ENCODE data around the gene FRMD5.

The FRMD5 gene

DNA sequence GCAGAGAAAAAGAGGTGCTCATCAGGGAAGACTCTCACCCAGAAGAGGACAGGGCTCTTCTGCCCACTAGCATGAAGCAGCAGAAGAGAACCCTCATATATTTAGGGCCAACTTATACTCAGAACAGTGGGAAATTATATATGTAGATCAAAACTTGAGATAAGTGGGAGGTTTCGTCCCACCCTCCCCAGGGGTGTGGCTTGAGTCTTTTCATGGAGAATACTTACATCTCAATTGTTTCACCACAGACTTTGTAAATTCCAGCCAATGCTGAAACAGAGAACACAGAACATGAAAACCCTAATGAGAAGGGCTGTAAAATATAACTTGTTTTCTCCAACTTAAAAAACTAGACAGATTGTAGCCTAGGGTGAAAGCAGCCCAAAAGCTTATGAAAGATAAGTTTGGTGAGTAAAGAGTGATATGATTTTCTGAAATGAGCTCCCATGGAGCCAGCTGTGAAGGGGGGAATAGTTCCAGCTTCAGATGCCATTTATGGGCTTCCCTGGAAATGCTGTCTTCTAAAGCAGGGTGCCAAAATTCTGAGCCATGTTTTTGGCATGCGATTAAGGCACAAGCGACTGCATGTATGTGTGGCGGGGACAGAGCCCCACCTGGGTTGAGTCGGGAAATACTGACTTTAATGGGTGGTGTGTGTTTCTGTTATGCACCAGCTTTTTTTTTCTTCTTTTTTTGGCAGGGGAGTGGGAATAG is 275.4 kb downstream of the FRMD5 start:
- Histone ChIP-seq H3K27ac (ENCODE audit: low read length) (no peak overlapping the region), H3K36me3 (ENCODE audit: control insufficient read depth, low read depth, low read length) (no peaks in the 10 kb centered on the region), H3K27me3 (ENCODE audit: control insufficient read depth, insufficient read depth, low read length) (no peaks in the 10 kb centered on the region), H3K4me1 (ENCODE audit: control insufficient read depth, low read depth, low read length) (peaks cover 21% of the 10 kb centered on the region), H3K9ac (ENCODE audit: low read length) (no peak overlapping the region), H3K9me3 (ENCODE audit: control insufficient read depth, low read depth, low read length) (no peaks in the 10 kb centered on the region), H3K4me3 (ENCODE audit: low read length) (no peak overlapping the region)

DNA sequence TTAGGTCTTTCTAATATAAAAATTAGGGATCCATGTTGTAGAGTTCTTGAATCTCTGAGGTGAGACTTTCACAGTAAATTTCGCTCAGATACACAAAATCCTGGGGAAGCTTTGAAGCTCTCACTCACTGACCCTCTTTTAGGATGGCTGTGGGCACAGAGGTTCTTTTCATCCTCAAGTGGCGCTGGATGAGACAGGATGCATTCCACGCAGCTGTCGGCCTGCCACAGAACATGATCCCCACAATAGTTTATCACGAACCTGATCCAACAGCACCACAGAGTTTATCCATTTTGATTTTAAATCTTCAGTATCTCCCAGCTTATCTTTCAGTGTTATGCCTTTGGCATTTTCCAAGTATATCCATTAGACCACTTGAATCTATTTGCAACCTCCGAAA is 276.4 kb downstream of the FRMD5 start:
- no peak overlapping the region for H3K27ac ChIP-seq (ENCODE audit: low read length)
- no peak overlapping the region for H3K9ac ChIP-seq (ENCODE audit: low read length)
- no peaks in the 10 kb centered on the region for H3K36me3 ChIP-seq (ENCODE audit: control insufficient read depth, low read depth, low read length)
- H3K4me1 ChIP-seq (ENCODE audit: control insufficient read depth, low read depth, low read length), result peaks cover 21% of the 10 kb centered on the region
- H3K27me3 ChIP-seq (ENCODE audit: control insufficient read depth, insufficient read depth, low read length), result no peaks in the 10 kb centered on the region
- no peak overlapping the region for H3K4me3 ChIP-seq (ENCODE audit: low read length)
- no peaks in the 10 kb centered on the region for H3K9me3 ChIP-seq (ENCODE audit: control insufficient read depth, low read depth, low read length)

DNA sequence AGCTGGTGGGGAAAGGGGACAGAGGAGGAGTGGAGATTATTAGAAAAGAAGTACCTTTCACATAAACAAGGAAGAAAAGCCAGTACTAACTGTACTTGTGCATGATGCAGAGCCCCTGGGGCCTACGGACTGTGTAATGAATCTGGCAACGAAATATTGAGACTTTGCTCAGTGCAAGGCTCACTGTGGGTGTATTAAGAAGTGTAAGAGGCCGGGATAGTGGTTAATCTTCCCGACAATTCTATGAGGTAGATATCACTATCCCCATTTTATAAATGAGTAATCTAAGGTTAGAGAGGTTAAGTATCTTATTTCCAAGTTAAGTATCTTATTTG is 278.8 kb downstream of the FRMD5 start:
- no peak overlapping the region for H3K27ac ChIP-seq (ENCODE audit: low read length)
- no peaks in the 10 kb centered on the region for H3K36me3 ChIP-seq (ENCODE audit: control insufficient read depth, low read depth, low read length)
- no peaks in the 10 kb centered on the region for H3K9me3 ChIP-seq (ENCODE audit: control insufficient read depth, low read depth, low read length)
- H3K4me3 ChIP-seq (ENCODE audit: low read length), result no peak overlapping the region
- H3K9ac ChIP-seq (ENCODE audit: low read length), result no peak overlapping the region
- H3K27me3 ChIP-seq (ENCODE audit: control insufficient read depth, insufficient read depth, low read length), result no peaks in the 10 kb centered on the region
- H3K4me1 ChIP-seq (ENCODE audit: control insufficient read depth, low read depth, low read length), result peaks cover 18% of the 10 kb centered on the region

DNA sequence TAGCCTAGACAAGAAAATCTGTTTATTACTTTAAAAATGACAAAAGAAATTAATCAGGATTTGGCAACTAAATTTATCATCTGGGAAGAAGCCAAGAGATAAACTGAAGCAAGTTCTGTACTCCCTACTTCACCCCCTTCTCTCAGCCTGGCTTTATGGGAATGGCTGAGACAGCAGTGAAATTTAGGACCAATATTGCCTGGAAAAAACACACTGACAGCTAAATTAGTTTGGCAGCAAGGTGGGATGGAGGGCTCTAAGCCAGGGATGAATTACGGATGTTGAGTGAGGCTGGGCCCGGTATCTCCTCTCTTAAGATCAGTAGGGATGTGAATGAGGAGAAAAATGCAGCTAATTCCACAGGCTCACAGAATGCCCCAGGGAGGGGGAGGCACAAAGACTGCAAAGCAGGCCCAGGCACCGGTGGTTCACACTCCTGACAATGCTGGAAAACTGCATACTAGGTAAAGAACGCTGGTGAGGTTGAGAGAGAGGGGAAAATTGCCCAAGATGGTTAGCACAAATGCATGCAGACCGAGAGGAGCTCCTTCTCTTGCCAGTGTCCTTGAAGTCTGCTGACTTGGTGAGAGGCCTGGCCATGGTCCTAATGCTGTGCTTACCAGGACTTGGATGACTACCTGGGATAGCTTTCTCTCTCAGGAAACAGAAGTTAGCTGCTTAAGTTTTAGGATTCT is 279.3 kb downstream of the FRMD5 start:
- Histone ChIP-seq H3K4me3 (ENCODE audit: low read length) (no peak overlapping the region), H3K4me1 (ENCODE audit: control insufficient read depth, low read depth, low read length) (peaks cover 13% of the 10 kb centered on the region), H3K9ac (ENCODE audit: low read length) (no peak overlapping the region), H3K9me3 (ENCODE audit: control insufficient read depth, low read depth, low read length) (no peaks in the 10 kb centered on the region), H3K27ac (ENCODE audit: low read length) (no peak overlapping the region), H3K27me3 (ENCODE audit: control insufficient read depth, insufficient read depth, low read length) (no peaks in the 10 kb centered on the region), H3K36me3 (ENCODE audit: control insufficient read depth, low read depth, low read length) (no peaks in the 10 kb centered on the region)

DNA sequence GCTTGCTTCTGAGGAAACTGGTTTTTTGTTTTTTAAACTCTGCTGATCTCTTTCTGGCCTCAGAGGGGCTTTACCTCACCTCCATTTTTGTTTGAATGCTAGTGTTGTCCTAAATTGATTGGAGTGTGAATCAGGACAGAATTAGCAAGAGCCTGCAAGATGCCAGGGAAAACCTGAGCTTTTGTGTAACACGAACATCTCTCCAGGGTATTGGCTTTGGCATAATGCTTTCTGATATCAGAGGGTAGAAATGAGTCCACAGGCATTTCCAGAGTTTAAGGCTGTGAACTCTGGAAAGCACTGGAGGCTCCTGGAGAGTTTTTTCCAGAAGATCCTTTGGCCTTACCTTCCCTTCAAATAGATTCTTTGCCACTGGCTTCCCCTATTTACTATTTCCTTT is 281.1 kb downstream of the FRMD5 start:
- Histone ChIP-seq H3K4me3 (ENCODE audit: low read length) (no peak overlapping the region), H3K27ac (ENCODE audit: low read length) (no peak overlapping the region), H3K36me3 (ENCODE audit: control insufficient read depth, low read depth, low read length) (no peaks in the 10 kb centered on the region), H3K27me3 (ENCODE audit: control insufficient read depth, insufficient read depth, low read length) (no peaks in the 10 kb centered on the region), H3K9ac (ENCODE audit: low read length) (no peak overlapping the region), H3K4me1 (ENCODE audit: control insufficient read depth, low read depth, low read length) (no peaks in the 10 kb centered on the region), H3K9me3 (ENCODE audit: control insufficient read depth, low read depth, low read length) (no peaks in the 10 kb centered on the region)

DNA sequence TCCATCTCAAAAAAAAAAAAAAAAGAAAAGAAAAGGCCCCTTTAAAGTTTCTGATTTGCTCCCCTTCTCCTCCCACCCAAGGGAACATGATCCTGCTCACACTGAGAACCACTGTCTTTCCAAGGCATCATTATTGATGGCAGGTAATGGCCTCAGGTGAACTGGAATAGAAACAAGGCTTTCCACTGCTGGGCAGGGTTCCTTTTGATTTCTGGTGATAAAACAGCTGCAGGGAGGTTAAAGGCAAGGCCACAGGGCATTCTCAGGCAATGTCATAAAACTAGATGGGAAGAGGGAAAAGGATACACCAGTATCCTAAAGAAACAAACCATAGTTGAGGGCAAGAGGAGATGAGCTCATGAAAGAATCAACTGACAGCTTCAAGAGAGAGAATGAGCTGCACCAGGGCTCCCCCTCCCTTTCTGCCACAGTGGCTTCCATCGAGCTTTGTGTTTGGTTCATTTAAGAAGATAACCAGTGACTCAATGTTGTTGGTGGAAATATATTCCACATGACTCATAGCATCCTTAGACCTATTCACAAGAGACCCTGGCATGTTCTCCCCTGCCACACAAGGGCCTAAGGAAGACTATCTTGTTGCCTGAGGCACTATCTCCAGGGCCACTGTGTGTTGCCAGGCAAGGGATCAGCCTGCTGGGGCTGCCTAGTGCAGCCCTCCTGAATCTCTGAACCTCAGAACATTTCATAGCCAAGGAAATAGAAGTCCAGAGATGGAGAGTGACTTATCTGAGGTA is 281.9 kb downstream of the FRMD5 start:
- Histone ChIP-seq H3K9me3 (ENCODE audit: control insufficient read depth, low read depth, low read length) (no peaks in the 10 kb centered on the region), H3K27ac (ENCODE audit: low read length) (no peak overlapping the region), H3K36me3 (ENCODE audit: control insufficient read depth, low read depth, low read length) (no peaks in the 10 kb centered on the region), H3K9ac (ENCODE audit: low read length) (no peak overlapping the region), H3K27me3 (ENCODE audit: control insufficient read depth, insufficient read depth, low read length) (no peaks in the 10 kb centered on the region), H3K4me3 (ENCODE audit: low read length) (no peak overlapping the region), H3K4me1 (ENCODE audit: control insufficient read depth, low read depth, low read length) (no peaks in the 10 kb centered on the region)

DNA sequence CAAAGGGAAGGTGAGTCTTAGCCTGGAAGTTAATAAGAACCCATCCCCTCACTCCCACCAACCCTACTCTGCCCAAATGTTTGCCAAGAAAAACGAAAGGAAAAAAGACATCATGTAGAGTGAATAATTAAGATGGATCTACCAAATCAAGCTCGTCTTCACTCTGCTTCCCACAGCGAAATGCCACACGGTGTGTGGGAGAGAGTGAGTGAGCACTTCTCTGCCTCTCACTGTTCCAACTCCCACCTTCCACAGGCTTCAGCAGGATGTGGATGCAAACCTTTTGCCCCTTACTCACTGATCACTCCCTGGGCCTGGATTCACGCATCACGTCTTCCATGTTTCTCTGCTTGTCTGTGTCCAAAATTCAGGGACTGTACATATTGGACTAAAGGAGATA is 282.9 kb downstream of the FRMD5 start:
- H3K4me3 ChIP-seq (ENCODE audit: low read length), result no peak overlapping the region
- H3K9me3 ChIP-seq (ENCODE audit: control insufficient read depth, low read depth, low read length), result no peaks in the 10 kb centered on the region
- H3K36me3 ChIP-seq (ENCODE audit: control insufficient read depth, low read depth, low read length), result no peaks in the 10 kb centered on the region
- H3K9ac ChIP-seq (ENCODE audit: low read length), result no peak overlapping the region
- no peaks in the 10 kb centered on the region for H3K27me3 ChIP-seq (ENCODE audit: control insufficient read depth, insufficient read depth, low read length)
- H3K4me1 ChIP-seq (ENCODE audit: control insufficient read depth, low read depth, low read length), result no peaks in the 10 kb centered on the region
- H3K27ac ChIP-seq (ENCODE audit: low read length), result no peak overlapping the region

DNA sequence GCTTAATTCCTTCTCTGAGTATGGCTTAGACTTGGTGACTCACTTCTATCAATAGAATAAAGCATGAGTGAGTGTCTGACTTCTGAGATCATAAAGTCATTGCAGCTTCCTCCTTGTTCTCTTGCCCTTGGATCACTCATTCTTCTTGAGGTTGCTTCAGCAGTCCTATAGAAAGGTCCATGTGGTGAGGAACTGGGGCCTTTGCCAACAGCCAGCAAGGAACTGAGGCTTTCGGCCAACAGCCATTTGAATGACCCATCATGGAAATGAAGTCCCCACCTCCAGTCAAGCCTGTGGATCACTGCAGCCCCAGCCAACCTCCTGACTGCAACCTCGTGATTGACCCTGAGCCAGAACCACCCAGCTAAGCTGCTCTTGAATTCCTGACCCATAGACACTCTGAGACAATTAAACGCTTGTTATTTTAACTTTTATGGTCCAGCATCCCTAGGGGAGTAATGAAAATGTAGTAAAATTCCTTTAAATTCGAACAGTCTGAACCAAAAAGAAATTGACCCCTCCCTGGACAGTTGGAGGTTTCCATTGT is 283.8 kb downstream of the FRMD5 start:
- Histone ChIP-seq H3K9me3 (ENCODE audit: control insufficient read depth, low read depth, low read length) (no peaks in the 10 kb centered on the region), H3K27me3 (ENCODE audit: control insufficient read depth, insufficient read depth, low read length) (no peaks in the 10 kb centered on the region), H3K27ac (ENCODE audit: low read length) (no peak overlapping the region), H3K4me1 (ENCODE audit: control insufficient read depth, low read depth, low read length) (no peaks in the 10 kb centered on the region), H3K9ac (ENCODE audit: low read length) (no peak overlapping the region), H3K36me3 (ENCODE audit: control insufficient read depth, low read depth, low read length) (no peaks in the 10 kb centered on the region), H3K4me3 (ENCODE audit: low read length) (no peak overlapping the region)

DNA sequence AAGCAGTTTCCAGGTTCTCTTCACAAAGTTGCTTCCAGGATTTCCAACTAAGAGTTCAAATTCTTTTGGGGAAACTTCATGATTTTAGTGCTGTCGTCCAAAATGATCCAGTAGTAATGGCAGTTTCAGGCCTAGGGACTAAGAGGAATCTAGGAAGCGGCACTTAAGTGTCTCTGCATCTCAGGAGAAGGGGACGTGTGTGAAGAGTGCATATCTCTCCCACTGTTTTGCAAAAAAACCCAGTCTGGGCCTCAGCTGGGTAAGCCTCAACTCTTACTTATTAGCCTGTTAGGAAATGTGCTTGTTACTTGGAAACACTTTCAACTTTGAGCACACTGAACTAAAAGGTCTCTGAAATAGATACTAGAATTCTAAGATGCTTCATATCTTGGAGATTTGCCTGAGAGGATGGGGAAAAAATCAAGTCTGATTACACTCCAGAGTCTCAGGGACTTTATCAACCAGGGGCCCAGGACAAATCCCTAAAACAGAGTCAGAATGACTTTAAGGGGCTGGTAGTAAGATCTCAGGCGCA is 286.5 kb downstream of the FRMD5 start:
- Histone ChIP-seq H3K4me3 (ENCODE audit: low read length) (no peak overlapping the region), H3K36me3 (ENCODE audit: control insufficient read depth, low read depth, low read length) (peaks cover 4% of the 10 kb centered on the region), H3K9ac (ENCODE audit: low read length) (no peak overlapping the region), H3K4me1 (ENCODE audit: control insufficient read depth, low read depth, low read length) (peaks cover 4% of the 10 kb centered on the region), H3K27me3 (ENCODE audit: control insufficient read depth, insufficient read depth, low read length) (no peaks in the 10 kb centered on the region), H3K27ac (ENCODE audit: low read length) (no peak overlapping the region), H3K9me3 (ENCODE audit: control insufficient read depth, low read depth, low read length) (no peaks in the 10 kb centered on the region)

DNA sequence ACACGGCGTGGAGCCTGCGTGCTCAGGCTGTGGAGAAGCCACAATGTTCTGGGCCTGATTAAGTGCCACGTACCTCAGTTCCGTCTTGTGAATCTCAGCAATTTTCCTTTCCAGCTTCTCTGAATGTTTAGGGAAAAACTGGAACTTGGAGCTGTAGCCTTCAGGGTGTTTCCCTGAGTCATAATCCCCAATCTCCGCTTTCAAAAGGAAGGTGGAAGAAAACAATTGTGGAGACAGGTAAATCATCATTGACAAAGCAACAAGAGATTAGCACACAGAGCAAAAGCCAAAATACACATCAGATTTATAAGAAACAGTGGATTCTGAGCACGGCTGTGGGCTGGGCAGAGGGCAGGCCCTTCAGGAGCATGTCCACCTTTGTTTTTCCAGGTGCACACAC is 289.3 kb downstream of the FRMD5 start:
- Histone ChIP-seq H3K4me3 (ENCODE audit: low read length) (no peak overlapping the region), H3K9me3 (ENCODE audit: control insufficient read depth, low read depth, low read length) (no peaks in the 10 kb centered on the region), H3K9ac (ENCODE audit: low read length) (no peak overlapping the region), H3K27me3 (ENCODE audit: control insufficient read depth, insufficient read depth, low read length) (no peaks in the 10 kb centered on the region), H3K4me1 (ENCODE audit: control insufficient read depth, low read depth, low read length) (peaks cover 8% of the 10 kb centered on the region), H3K27ac (ENCODE audit: low read length) (no peak overlapping the region), H3K36me3 (ENCODE audit: control insufficient read depth, low read depth, low read length) (peaks cover 4% of the 10 kb centered on the region)

DNA sequence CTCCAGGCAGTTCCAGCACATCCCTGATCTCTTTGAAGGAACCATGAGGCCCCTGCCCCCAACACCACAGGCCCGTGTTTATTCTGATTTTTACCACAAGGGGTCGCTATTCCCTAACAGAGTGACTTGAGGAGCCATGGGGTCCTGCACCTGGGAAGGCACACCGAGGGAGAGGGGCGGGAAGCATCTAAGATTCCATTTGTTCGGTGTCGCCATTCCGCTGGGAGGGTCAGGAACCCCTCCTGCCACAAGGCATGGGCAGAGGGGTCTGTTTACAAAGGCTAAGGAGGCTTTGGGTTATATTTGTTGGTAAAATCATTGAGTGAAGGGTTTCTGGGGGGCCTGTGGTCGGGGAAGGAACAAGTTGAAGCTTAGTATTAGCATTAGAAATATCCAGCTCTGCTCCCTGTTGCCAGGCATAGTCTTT is 291.2 kb downstream of the FRMD5 start:
- Histone ChIP-seq H3K9me3 (ENCODE audit: control insufficient read depth, low read depth, low read length) (no peaks in the 10 kb centered on the region), H3K4me3 (ENCODE audit: low read length) (no peak overlapping the region), H3K36me3 (ENCODE audit: control insufficient read depth, low read depth, low read length) (peaks cover 7% of the 10 kb centered on the region), H3K4me1 (ENCODE audit: control insufficient read depth, low read depth, low read length) (peaks cover 8% of the 10 kb centered on the region), H3K27me3 (ENCODE audit: control insufficient read depth, insufficient read depth, low read length) (no peaks in the 10 kb centered on the region), H3K27ac (ENCODE audit: low read length) (no peak overlapping the region), H3K9ac (ENCODE audit: low read length) (no peak overlapping the region)
